Tibial artery (tissue), 4 donors: ENCODE results near the gene HDAC4.

Experiments
- DNase-seq, 2 donors: peaks; one replicate each; pipeline ENCODE4 v3.0.0-alpha.2; 2019
- H3K27ac ChIP-seq, 2 donors: fragments of 200-600 bp; sonication (generic) in 1 of 2; 1 replicate in 1 of 2; 2 replicates in 1 of 2; pipeline ENCODE4 v1.5.1; 2018 to 2019; ENCODE audit warnings: mild to moderate bottlenecking in 1 of 2
- H3K27me3 ChIP-seq, 2 donors: fragments of 200-600 bp; sonication (generic) in 1 of 2; one replicate each; pipeline versions ENCODE4 v1.5.1 to v1.6.0; 2016 to 2019
- H3K36me3 ChIP-seq, 3 donors: fragments of 200-600 bp; sonication (generic) in 2 of 3; one replicate each; pipeline ENCODE4 v1.5.1; 2016 to 2019; ENCODE audit warnings: mild to moderate bottlenecking in 2 of 3
- H3K4me1 ChIP-seq, 4 donors: fragments of 200-600 bp; sonication (generic) in 2 of 4; 1 replicate in 3 of 4; 2 replicates in 1 of 4; pipeline ENCODE4 v1.5.1; 2016 to 2019
- H3K4me3 ChIP-seq, 2 donors: fragments of 200-600 bp; sonication (generic) in 1 of 2; 1 replicate in 1 of 2; 2 replicates in 1 of 2; pipeline ENCODE4 v1.5.1; 2018 to 2019; ENCODE audit warnings: mild to moderate bottlenecking in 2 of 2
- H3K9me3 ChIP-seq, 3 donors: fragments of 200-600 bp; sonication (generic) in 1 of 3; one replicate each; pipeline ENCODE4 v1.5.1; 2016 to 2019
- CTCF ChIP-seq, 2 experiments: fragments of 200-600 bp in 1 of 2; fragments of 450-650 bp in 1 of 2; IDR thresholded peaks; one replicate each; pipeline ENCODE4 v1.5.1; 2017 to 2019; ENCODE audit warnings: antibody characterized with exemption in 2 of 2, mild to moderate bottlenecking in 1 of 2, moderate library complexity in 1 of 2
- intact Hi-C: fragments of 100-400 bp; cut with DNase I; formaldehyde crosslinking; loops from one replicate; pipeline ENCODE4 v1.15.0; 2023; ENCODE audit warnings: low total_unique reads

HDAC4 gene

DNA sequence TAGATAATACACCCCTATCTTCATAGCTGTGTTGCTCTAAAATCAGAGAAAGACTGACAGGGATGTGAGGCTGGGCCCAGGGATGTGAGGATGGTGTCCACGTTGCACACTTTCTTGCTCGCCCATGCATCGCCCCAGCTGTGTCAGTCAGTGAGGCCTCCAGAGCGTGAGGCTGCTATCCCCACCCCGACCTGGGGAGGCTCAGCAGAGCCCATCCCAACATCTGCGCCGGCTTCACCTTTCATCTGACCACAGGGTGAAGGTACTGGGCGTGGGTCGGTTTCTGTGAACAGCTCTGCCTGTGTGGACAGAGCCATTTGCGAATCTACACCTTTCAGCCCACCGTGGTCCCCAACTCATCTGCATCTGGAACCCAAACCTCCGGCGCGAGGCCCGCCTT lies 255.7 kb downstream of the HDAC4 start:
- DNase-seq: no peak
- intact Hi-C loops: loop anchor here (5.0 kb wide), 1 partner anchor 252 kb away; no protein-coding TSS in a partner anchor
- Histone ChIP-seq H3K9me3 (no peaks in the 10 kb centered on the region), H3K4me3 (no peak overlapping the region), H3K4me1 (no peaks in the 10 kb centered on the region), H3K27ac (no peak overlapping the region), H3K36me3 (peaks cover 0 to 87% (median 47%) of the 10 kb centered on the region in 3 donors), H3K27me3 (no peaks in the 10 kb centered on the region)
- no peak for TF ChIP-seq CTCF (IDR thresholded peaks at IDR 0.05)

DNA sequence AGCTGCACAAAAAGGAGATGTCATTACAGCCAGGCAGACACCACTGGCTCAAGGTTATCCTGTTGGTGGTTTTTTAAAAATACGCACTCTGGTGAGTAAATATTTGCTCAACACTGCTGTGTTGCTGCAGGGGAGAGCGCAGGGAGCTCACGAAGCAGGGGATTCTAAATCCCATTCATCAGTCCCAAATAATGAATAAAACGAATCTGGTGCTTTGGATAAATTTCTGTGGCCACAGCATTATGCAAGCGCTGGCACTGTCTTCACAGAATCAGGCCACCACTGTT lies 256.2 kb downstream of the HDAC4 start:
- Histone ChIP-seq H3K4me3 (no peak overlapping the region), H3K9me3 (no peaks in the 10 kb centered on the region), H3K36me3 (peaks cover 1 to 88% (median 50%) of the 10 kb centered on the region in 3 donors), H3K27ac (no peak overlapping the region), H3K27me3 (no peaks in the 10 kb centered on the region), H3K4me1 (no peaks in the 10 kb centered on the region)
- no peak for DNase-seq
- intact Hi-C loops: no loop called here
- no peak for TF ChIP-seq CTCF (IDR thresholded peaks at IDR 0.05)

- no peaks in the 10 kb centered on the region for H3K9me3 ChIP-seq
- H3K36me3 ChIP-seq: peaks cover 7 to 88% (median 56%) of the 10 kb centered on the region in 3 donors
- no peaks in the 10 kb centered on the region for H3K4me1 ChIP-seq
- no peaks in the 10 kb centered on the region for H3K27me3 ChIP-seq
- peak; percentile 55 to 67 for TF ChIP-seq CTCF (IDR thresholded peaks at IDR 0.05)
- intact Hi-C loops: no loop called here
- H3K4me3 ChIP-seq: no peak overlapping the region
- no peak overlapping the region for H3K27ac ChIP-seq
- DNase-seq: no peak
Measured at GRCh38 chr2:239143858-239144712, 256.7 kb downstream of the HDAC4 start.

- TF ChIP-seq CTCF (IDR thresholded peaks at IDR 0.05): no peak
- Histone ChIP-seq H3K27ac (no peak overlapping the region), H3K27me3 (no peaks in the 10 kb centered on the region), H3K4me1 (no peaks in the 10 kb centered on the region), H3K9me3 (no peaks in the 10 kb centered on the region), H3K4me3 (no peak overlapping the region), H3K36me3 (peaks cover 12 to 87% (median 57%) of the 10 kb centered on the region in 3 donors)
- no peak for DNase-seq
- intact Hi-C loops: no loop called here
Measured at GRCh38 chr2:239142806-239143205, 258.0 kb downstream of the HDAC4 start.

- no peak for TF ChIP-seq CTCF (IDR thresholded peaks at IDR 0.05)
- Histone ChIP-seq H3K27ac (no peak overlapping the region), H3K36me3 (peaks cover 12 to 87% (median 57%) of the 10 kb centered on the region in 3 donors), H3K4me3 (no peak overlapping the region), H3K27me3 (no peaks in the 10 kb centered on the region), H3K4me1 (no peaks in the 10 kb centered on the region), H3K9me3 (no peaks in the 10 kb centered on the region)
- intact Hi-C loops: no loop called here
- no peak for DNase-seq
Measured at GRCh38 chr2:239142296-239142695, 258.5 kb downstream of the HDAC4 start.
